ENCODE measurements around the gene FHOD1. TPM values are rescaled to one million over a fixed set of nuclear protein-coding genes. Genes with fewer than 3 reads are reported as not detected.

Gene FHOD1
- total RNA-seq, 1 donor from 2014 or later: 50.4 TPM

DNA sequence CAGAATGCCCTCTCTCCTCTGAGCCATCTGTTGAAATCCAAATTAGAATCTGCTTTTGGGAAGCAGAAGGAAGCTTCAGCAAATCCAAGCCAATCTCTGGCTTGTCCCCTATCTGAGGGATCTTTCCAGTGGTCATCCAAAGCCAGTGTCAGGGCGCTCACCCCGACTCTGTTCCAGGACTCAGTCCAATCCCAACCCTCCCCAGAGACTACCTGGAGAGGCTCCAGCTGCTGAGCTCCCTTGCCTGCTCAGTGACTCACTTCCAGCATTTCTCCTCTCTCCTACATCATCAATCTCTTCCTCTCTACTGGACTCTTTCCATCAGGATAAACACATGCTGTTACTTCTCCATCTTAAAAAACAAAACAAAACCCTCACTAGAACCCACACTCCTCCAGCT is 65.9 kb downstream of the FHOD1 start:
- ATAC-seq (ENCODE audit: low read depth): no peak
- Mint-ChIP-seq H3K4me1 (peaks cover 18% of the 10 kb centered on the region), H3K27me3 (peaks cover 24% of the 10 kb centered on the region), H3K36me3 (ENCODE audit: low read depth) (no peaks in the 10 kb centered on the region), H3K27ac (no peak overlapping the region), H3K9me3 (no peaks in the 10 kb centered on the region), H3K4me3 (no peak overlapping the region)
- no peak for DNase-seq
- intact Hi-C loops (cut with micrococcal nuclease): no loop called here
- ChIA-PET POLR2A (interaction anchor here (0.7 to 0.9 kb wide), 2 partner anchors 16 to 23 kb away, joined by 3 to 7 read pairs; no protein-coding TSS in a partner anchor), CTCF (no interaction called here)
- TF ChIP-seq, protein P1, sequence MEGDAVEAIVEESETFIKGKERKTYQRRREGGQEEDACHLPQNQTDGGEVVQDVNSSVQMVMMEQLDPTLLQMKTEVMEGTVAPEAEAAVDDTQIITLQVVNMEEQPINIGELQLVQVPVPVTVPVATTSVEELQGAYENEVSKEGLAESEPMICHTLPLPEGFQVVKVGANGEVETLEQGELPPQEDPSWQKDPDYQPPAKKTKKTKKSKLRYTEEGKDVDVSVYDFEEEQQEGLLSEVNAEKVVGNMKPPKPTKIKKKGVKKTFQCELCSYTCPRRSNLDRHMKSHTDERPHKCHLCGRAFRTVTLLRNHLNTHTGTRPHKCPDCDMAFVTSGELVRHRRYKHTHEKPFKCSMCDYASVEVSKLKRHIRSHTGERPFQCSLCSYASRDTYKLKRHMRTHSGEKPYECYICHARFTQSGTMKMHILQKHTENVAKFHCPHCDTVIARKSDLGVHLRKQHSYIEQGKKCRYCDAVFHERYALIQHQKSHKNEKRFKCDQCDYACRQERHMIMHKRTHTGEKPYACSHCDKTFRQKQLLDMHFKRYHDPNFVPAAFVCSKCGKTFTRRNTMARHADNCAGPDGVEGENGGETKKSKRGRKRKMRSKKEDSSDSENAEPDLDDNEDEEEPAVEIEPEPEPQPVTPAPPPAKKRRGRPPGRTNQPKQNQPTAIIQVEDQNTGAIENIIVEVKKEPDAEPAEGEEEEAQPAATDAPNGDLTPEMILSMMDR (IDR thresholded peaks at IDR 0.05): no peak

DNA sequence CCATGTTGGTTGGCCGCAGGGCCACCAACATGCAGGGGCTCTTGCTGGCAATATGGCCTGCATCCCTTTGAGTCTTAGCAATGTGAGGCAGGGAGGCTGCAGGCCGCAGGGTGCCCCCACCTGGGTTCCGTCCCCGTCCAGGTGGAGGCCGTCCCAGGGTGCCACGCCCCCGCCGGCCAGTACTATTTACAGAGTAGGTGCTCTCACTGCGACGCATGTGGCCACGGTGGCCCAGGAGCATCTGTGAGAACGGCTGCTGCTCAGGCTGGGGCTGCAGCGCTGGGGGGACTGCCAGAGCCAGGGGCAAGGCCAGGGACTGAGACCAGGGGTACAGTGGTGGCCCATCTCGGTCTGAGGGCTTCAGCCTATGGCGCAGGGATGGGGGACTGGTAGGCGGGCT is 67.1 kb downstream of the FHOD1 start:
- Mint-ChIP-seq H3K4me1 (peaks cover 11% of the 10 kb centered on the region), H3K9me3 (no peaks in the 10 kb centered on the region), H3K36me3 (ENCODE audit: low read depth) (no peaks in the 10 kb centered on the region), H3K4me3 (no peak overlapping the region), H3K27ac (no peak overlapping the region), H3K27me3 (peaks cover 24% of the 10 kb centered on the region)
- POLR2A ChIA-PET: no interaction called here
- DNase-seq: no peak
- CTCF ChIA-PET: no interaction called here
- TF ChIP-seq, protein P1 (IDR thresholded peaks at IDR 0.05): no peak
- intact Hi-C loops (cut with micrococcal nuclease): no loop called here
- ATAC-seq (ENCODE audit: low read depth): no peak

DNA sequence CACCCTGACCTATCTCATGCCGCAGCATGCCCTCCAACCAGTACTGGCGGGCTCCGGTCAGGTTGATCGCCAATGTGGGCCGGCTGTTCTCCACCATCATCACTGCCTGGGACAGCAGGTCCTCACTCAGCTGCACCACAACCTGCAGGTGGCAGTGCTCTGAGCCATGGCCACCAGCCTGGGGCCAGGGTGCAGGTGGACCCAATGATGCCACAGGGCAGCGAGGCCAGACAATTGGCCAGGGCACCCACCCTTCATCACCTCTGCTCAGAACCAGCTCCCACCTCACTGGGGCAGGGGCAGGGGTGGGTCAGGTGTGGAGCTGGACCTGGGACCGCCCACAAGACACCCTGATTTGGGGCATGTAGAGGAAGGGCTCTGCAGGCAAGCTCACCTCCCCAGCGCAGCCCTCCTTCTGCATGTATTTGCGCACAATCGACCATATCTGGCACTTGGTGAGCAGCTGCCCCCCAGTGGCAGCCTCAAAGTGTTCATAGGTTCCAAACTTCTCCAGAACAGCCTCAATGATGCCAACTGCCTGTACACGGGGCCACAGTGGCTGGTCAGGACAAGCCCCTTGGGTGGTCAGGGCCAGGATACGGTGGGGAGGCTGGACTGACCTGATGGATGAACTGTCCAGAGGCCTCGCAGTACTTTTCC is 67.7 kb downstream of the FHOD1 start:
- ATAC-seq (ENCODE audit: low read depth) (no peak), DNase-seq (no peak)
- ChIA-PET CTCF (no interaction called here), POLR2A (no interaction called here)
- intact Hi-C loops (cut with micrococcal nuclease): no loop called here
- Mint-ChIP-seq H3K27me3 (peaks cover 24% of the 10 kb centered on the region), H3K4me3 (no peak overlapping the region), H3K36me3 (ENCODE audit: low read depth) (no peaks in the 10 kb centered on the region), H3K27ac (no peak overlapping the region), H3K4me1 (peaks cover 6% of the 10 kb centered on the region), H3K9me3 (no peaks in the 10 kb centered on the region)
- TF ChIP-seq, protein P1 (IDR thresholded peaks at IDR 0.05): no peak

Other genes with a start within 250 kb of the FHOD1 start
- gene CBFB, start 218.3 kb downstream of the FHOD1 start, total RNA-seq: 66.6 and 67.3 TPM in 2 replicates
- 13.8 and 16.9 TPM in 2 replicates for gene PHAF1, start 137.5 kb downstream of the FHOD1 start, total RNA-seq
- gene B3GNT9, start 96.5 kb downstream of the FHOD1 start, total RNA-seq: 0.64 and 0.93 TPM in 2 replicates
- gene TRADD, start 87.6 kb downstream of the FHOD1 start, total RNA-seq: 31.5 and 37.3 TPM in 2 replicates
- 5.6 and 6.5 TPM in 2 replicates for gene FBXL8, start 87.5 kb downstream of the FHOD1 start, total RNA-seq
- gene HSF4, start 82.7 kb downstream of the FHOD1 start, total RNA-seq: 5.9 and 7.3 TPM in 2 replicates
- 0.64 and 0.91 TPM in 2 replicates for gene NOL3, start 76.9 kb downstream of the FHOD1 start, total RNA-seq
- gene MATCAP1, start 63.5 kb downstream of the FHOD1 start, total RNA-seq: 10.6 and 18.7 TPM in 2 replicates
- not detected in 2 replicates for gene EXOC3L1, start 57.3 kb downstream of the FHOD1 start, total RNA-seq
- gene E2F4, start 55.3 kb downstream of the FHOD1 start, total RNA-seq: 117 and 128 TPM in 2 replicates
- 6.8 and 6.9 TPM in 2 replicates for gene ELMO3, start 48.4 kb downstream of the FHOD1 start, total RNA-seq
- 37.1 and 41.3 TPM in 2 replicates for gene TMEM208, start 20.4 kb downstream of the FHOD1 start, total RNA-seq
- 1.9 and 2.5 TPM in 2 replicates for gene SLC9A5, start 1.5 kb upstream of the FHOD1 start, total RNA-seq
- 7.8 TPM in 2 replicates for gene PLEKHG4, start 32.1 kb upstream of the FHOD1 start, total RNA-seq
- gene KCTD19, start 79.3 kb upstream of the FHOD1 start, total RNA-seq: not detected in 2 replicates
- 0.49 and 0.69 TPM in 2 replicates for gene LRRC36, start 79.3 kb upstream of the FHOD1 start, total RNA-seq
- gene TPPP3, start 146.0 kb upstream of the FHOD1 start, total RNA-seq: 0.15 TPM in 1 of 2 replicates, not detected in the other
- gene ZDHHC1, start 169.0 kb upstream of the FHOD1 start, total RNA-seq: 2.8 and 3.8 TPM in 2 replicates
- gene HSD11B2, start 183.6 kb upstream of the FHOD1 start, total RNA-seq: 0.49 TPM in 1 of 2 replicates, not detected in the other
- 70.2 and 74.5 TPM in 2 replicates for gene ATP6V0D1, start 233.7 kb upstream of the FHOD1 start, total RNA-seq
- gene AGRP, start 236.1 kb upstream of the FHOD1 start, total RNA-seq: not detected in 2 replicates

All from activated B cell treated with CpG ODN at 0.5 μM for 24 hours (primary cell).